ENCODE measurements around the gene POU2F2. TPM values are rescaled to one million over a fixed set of nuclear protein-coding genes. Genes with fewer than 3 reads are reported as not detected.

Gene POU2F2
- total and polyA plus RNA-seq, 12 donors: 0.72 to 17.2 (median 3.1) TPM

DNA sequence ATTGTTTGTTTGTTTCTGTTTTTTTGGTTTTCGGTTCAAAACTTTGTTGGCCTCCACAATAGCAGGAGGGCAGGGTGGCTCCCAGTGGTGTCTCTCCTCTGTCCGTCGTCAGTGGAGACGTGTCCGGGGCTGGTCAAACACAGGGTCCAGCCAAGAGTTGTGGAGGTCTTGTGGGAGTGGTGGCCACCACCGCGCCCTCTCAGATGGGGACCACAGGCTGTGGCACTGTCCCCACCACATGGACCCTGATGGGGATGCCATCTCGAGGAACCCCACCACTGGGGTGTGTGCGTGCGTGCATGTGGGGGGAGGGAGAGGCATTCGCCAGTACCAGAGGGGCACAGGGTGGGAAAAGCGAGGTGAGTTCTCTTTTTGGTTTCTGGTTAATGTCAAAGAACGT is 42.5 kb downstream of the POU2F2 start:
- WGBS, 4 donors: 83 to 93% (median 87%) methylated on average over 11 to 13 of the region's 13 CpGs

DNA sequence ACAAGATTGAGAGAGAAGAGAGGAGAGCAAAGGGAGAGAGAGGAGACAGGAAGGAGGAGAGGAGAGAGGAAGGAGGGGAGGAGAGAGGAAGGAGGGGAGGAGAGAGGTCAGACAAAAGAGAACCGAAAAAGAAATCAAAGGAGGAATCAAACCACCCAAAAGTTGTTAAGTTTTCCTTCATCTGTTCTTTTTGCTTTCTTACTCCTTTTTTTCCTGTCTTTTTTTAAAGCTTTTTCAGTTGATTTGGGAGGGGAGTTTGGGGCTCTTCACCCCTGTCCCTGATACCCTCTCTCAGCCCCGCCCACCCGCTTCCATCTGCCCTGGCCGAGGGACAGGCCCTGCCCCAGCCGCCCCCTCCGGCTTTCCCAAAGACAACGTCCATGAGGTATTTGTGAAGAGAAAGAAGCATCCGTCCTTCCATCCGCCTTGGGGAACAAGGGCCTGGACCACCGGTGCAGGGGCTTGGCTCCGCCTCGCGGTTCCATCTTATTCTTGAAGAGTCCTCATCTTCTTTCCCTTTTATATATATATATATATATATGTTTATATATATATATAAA is 43.0 kb downstream of the POU2F2 start:
- Histone ChIP-seq H3K4me1 (replicated peaks in 1 of 2) (no peaks in the 10 kb centered on the region), H3K9me3 (replicated peaks in 1 of 3) (no peaks in the 10 kb centered on the region), H3K36me3 (replicated peaks in 1 of 2) (no peaks in the 10 kb centered on the region), H3K27me3 (no peaks in the 10 kb centered on the region), H3K27ac (no peak overlapping the region), H3K4me3 (no peak overlapping the region)
- no peak for DNase-seq
- no peak for TF ChIP-seq POLR2A (IDR thresholded peaks at IDR 0.05)
- TF ChIP-seq, protein P1, sequence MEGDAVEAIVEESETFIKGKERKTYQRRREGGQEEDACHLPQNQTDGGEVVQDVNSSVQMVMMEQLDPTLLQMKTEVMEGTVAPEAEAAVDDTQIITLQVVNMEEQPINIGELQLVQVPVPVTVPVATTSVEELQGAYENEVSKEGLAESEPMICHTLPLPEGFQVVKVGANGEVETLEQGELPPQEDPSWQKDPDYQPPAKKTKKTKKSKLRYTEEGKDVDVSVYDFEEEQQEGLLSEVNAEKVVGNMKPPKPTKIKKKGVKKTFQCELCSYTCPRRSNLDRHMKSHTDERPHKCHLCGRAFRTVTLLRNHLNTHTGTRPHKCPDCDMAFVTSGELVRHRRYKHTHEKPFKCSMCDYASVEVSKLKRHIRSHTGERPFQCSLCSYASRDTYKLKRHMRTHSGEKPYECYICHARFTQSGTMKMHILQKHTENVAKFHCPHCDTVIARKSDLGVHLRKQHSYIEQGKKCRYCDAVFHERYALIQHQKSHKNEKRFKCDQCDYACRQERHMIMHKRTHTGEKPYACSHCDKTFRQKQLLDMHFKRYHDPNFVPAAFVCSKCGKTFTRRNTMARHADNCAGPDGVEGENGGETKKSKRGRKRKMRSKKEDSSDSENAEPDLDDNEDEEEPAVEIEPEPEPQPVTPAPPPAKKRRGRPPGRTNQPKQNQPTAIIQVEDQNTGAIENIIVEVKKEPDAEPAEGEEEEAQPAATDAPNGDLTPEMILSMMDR (IDR thresholded peaks at IDR 0.05): no peak
- 80 to 84% (median 81%) methylated on average over 13 of the region's 13 CpGs for WGBS, 4 donors
- intact Hi-C loops (cut with DNase I): no loop called here

More for the DNA sequence above, 42.5 kb downstream of the POU2F2 start:
- H3K4me1 ChIP-seq (replicated peaks in 1 of 2): no peaks in the 10 kb centered on the region
- H3K4me3 ChIP-seq: no peak overlapping the region
- H3K27ac ChIP-seq: no peak overlapping the region
- no peak for DNase-seq
- TF ChIP-seq, protein P1 (IDR thresholded peaks at IDR 0.05): no peak
- TF ChIP-seq POLR2A (IDR thresholded peaks at IDR 0.05): no peak
- intact Hi-C loops (cut with DNase I): no loop called here
- no peaks in the 10 kb centered on the region for H3K9me3 ChIP-seq (replicated peaks in 1 of 3)
- H3K27me3 ChIP-seq: no peaks in the 10 kb centered on the region
- H3K36me3 ChIP-seq (replicated peaks in 1 of 2): no peaks in the 10 kb centered on the region

DNA sequence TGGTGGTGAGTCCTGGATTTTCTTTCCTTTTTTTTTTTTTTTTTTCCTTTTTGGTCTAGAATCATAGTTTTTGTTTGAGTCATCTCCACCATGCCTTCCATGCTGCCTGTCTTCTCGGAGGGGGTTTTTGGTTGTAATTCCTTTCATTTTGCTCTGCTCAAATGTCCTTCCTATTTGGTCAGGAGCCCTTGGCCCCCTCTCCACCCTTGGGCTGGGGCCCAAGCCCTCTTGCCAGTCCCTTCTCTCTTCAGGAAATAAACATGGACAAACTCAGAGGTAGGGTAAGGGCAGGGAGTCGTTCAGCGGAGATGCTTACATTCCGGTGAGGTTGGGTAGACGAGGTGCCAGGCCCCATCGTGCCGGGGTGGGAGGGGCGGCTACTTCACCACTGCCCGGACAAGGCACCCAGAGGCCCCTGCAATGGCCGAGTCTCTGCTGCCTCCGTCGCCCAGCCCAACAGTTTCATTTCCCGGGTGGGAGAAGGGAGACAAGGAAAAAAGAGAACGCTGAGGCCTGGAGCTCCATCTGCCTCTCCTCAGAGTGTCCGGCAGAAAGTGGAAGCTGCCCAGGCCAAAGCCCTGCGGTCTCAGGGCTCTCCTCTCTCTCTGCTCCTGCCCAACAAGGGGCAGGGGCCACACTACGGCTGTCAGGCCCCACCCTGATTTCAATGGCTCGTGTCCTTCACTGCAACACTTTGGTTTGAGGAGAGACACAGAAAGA is 43.6 kb downstream of the POU2F2 start:
- no peaks in the 10 kb centered on the region for H3K9me3 ChIP-seq (replicated peaks in 1 of 3)
- H3K27me3 ChIP-seq: no peaks in the 10 kb centered on the region
- no peak overlapping the region for H3K4me3 ChIP-seq
- TF ChIP-seq POLR2A (IDR thresholded peaks at IDR 0.05): no peak
- TF ChIP-seq, protein P1 (IDR thresholded peaks at IDR 0.05): no peak
- WGBS, 4 donors: 63 to 75% (median 73%) methylated on average over 13 to 18 of the region's 18 CpGs
- H3K27ac ChIP-seq: no peak overlapping the region
- H3K36me3 ChIP-seq (replicated peaks in 1 of 2): no peaks in the 10 kb centered on the region
- no peaks in the 10 kb centered on the region for H3K4me1 ChIP-seq (replicated peaks in 1 of 2)
- no peak for DNase-seq
- intact Hi-C loops (cut with DNase I): no loop called here

DNA sequence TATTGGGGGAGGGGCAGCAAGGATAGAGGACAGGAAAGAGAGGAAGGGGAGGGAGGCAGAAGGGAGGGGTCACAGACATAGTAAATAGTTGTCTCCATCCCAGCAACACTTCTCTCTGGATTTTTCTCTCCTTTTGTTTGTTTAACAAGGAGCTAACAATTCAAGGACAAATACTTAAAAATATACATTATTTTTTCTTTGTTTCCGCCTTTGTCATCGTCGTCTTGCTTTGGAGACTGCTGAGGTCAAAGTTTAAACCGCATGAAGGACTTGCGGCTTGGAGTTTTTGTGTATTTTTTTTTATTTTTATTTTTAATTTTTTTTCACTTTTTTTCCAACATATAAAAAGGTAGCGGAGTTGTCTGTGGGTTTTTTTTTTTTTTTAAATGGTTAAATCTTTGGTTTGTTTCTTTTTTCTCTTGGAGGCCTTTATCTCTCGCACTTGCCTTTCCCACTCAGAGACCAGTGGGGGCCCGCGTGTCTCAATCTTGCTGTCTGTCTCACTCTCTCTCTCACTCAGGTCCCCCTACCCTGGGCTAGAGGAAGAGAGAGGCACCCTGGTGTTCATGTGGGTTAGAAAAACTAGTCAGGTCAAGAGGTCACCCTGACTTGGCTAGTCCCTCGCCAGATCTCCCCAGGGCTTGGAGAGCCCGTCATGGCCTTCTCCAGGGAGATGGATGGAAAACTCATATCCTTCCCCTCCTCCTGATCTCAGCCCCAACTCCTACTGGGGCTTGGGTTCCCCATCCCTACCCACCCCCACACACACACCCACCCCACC is 45.3 kb downstream of the POU2F2 start:
- no peak for DNase-seq
- Histone ChIP-seq H3K4me3 (no peak overlapping the region), H3K9me3 (replicated peaks in 1 of 3) (no peaks in the 10 kb centered on the region), H3K4me1 (replicated peaks in 1 of 2) (peaks cover 0 to under 1% of the 10 kb centered on the region in 2 donors), H3K27ac (no peak overlapping the region), H3K36me3 (replicated peaks in 1 of 2) (no peaks in the 10 kb centered on the region), H3K27me3 (no peaks in the 10 kb centered on the region)
- no peak for TF ChIP-seq POLR2A (IDR thresholded peaks at IDR 0.05)
- TF ChIP-seq, protein P1 (IDR thresholded peaks at IDR 0.05): no peak
- 82 to 87% (median 85%) methylated on average over 11 of the region's 11 CpGs for WGBS, 4 donors
- intact Hi-C loops (cut with DNase I): no loop called here

All from adrenal gland (tissue), 12 donors.